ENCODE results near the gene DPP6.

Gene DPP6

GRCh38 chr7:154871507-154871906 lies 819.3 kb downstream of the DPP6 start:
- peak in 10 of 56 donors; percentile 13 to 55 (median 30) for DNase-seq

GRCh38 chr7:154871928-154872750 lies 819.9 kb downstream of the DPP6 start:
- peak in 1 of 56 donors; percentile 38 for DNase-seq

GRCh38 chr7:154872811-154873499 lies 820.8 kb downstream of the DPP6 start:
- no peak for DNase-seq

GRCh38 chr7:154873500-154874121 lies 821.4 kb downstream of the DPP6 start:
- DNase-seq = no peak

- DNase-seq = peak in 2 of 56 donors; percentile 14 to 27
Observed at GRCh38 chr7:154874409-154875113, 822.4 kb downstream of the DPP6 start.

GRCh38 chr7:154875297-154875696 lies 823.1 kb downstream of the DPP6 start:
- no peak for DNase-seq

GRCh38 chr7:154876516-154876915 lies 824.3 kb downstream of the DPP6 start:
- no peak for DNase-seq

- no peak for DNase-seq
Observed at GRCh38 chr7:154877031-154877430, 824.8 kb downstream of the DPP6 start.

- no peak for DNase-seq
Observed at GRCh38 chr7:154879629-154880028, 827.4 kb downstream of the DPP6 start.

GRCh38 chr7:154880513-154880912 lies 828.3 kb downstream of the DPP6 start:
- no peak for DNase-seq

GRCh38 chr7:154881026-154881425 lies 828.8 kb downstream of the DPP6 start:
- no peak for DNase-seq

- no peak for DNase-seq
Observed at GRCh38 chr7:154881526-154881925, 829.3 kb downstream of the DPP6 start.

- DNase-seq = no peak
Observed at GRCh38 chr7:154882931-154883474, 830.8 kb downstream of the DPP6 start.

GRCh38 chr7:154884348-154884920 lies 832.2 kb downstream of the DPP6 start:
- no peak for DNase-seq

GRCh38 chr7:154886591-154886990 lies 834.4 kb downstream of the DPP6 start:
- no peak for DNase-seq

GRCh38 chr7:154888690-154889089 lies 836.5 kb downstream of the DPP6 start:
- DNase-seq = no peak

GRCh38 chr7:154892459-154892858 lies 840.3 kb downstream of the DPP6 start:
- DNase-seq = no peak

GRCh38 chr7:154896076-154896475 lies 843.9 kb downstream of the DPP6 start:
- no peak for DNase-seq

- no peak for DNase-seq
Observed at GRCh38 chr7:154898973-154899855, 847.0 kb downstream of the DPP6 start.

- no peak for DNase-seq
Observed at GRCh38 chr7:154899862-154900261, 847.7 kb downstream of the DPP6 start.

All from amygdala (tissue), 56 donors.